HepG2 (cell line): ENCODE results near the gene CALML5. TPM values are rescaled to one million over a fixed set of nuclear protein-coding genes. Genes with fewer than 3 reads are reported as not detected.
A peak's percentile ranks its signal among the peaks of the same experiment; 100 is the strongest.

Experiments used
- ATAC-seq: fragments of 200-7000 bp; cut with Tn5 transposase; 3 replicates; pipeline ENCODE4 v1.9.1; 2020; ENCODE audit warnings: mild to moderate bottlenecking, moderate library complexity
- BruUV-seq: library from RNA; stranded (reverse); fragments of 400-500 nt; replicated peaks from 2 replicates; lab custom pipeline; 2021; lab: Mats Ljungman, UMichigan
- CTCF ChIA-PET: fragments of 300-600 bp; formaldehyde crosslinking; extraction: SDS; loops from one replicate; lab custom pipeline; 2021; ENCODE audit warnings: low total read pairs, inconsistent platforms, low intra/inter-chr PET ratio; lab: Yijun Ruan, JAX
- POLR2A ChIA-PET: fragments of 350-600 bp; sonication (Branson Sonifier 250); formaldehyde crosslinking; loops from one replicate; lab custom pipeline; 2020; ENCODE audit warnings: antibody characterized with exemption, inconsistent platforms; lab: Yijun Ruan, JAX
- DNase-seq: peaks from one replicate; pipeline ENCODE4 v3.0.0-alpha.2; 2015; ENCODE audit warnings: low spot score
- FAIRE-seq: peaks from 3 replicates; lab custom pipeline; 2011; peaks lifted over from hg19 to GRCh38; lab: Jason Lieb, UNC
- H2AFZ ChIP-seq: one replicate; pipeline ENCODE4 v1.6.1; 2011; ENCODE audit warnings: low read length, inconsistent platforms
- H3K27ac ChIP-seq: fragments of 300-600 bp; 3 replicates; pipeline ENCODE4 v1.8.0; 2011; ENCODE audit warnings: mixed run types, mild to moderate bottlenecking, mixed read lengths, low read length, inconsistent platforms; ENCODE audit not compliant: insufficient read depth; ENCODE audit errors: extremely low read length
- H3K27me3 ChIP-seq, 2 experiments: fragments of 200-600 bp in 1 of 2; 2 replicates in 1 of 2; 3 replicates in 1 of 2; pipeline versions ENCODE4 v1.6.0 to v1.8.0; 2011; ENCODE audit warnings: low read length in 2 of 2, mild to moderate bottlenecking in 2 of 2, moderate library complexity in 2 of 2, inconsistent platforms in 1 of 2; ENCODE audit not compliant: insufficient read depth in 2 of 2, control insufficient read depth in 1 of 2
- H3K36me3 ChIP-seq, 2 experiments: fragments of 200-600 bp in 1 of 2; replicated peaks in 1 of 2; 2 replicates in 1 of 2; 3 replicates in 1 of 2; pipeline versions ENCODE4 v1.5.1 to v1.8.0; 2011; ENCODE audit warnings: low read length in 2 of 2, inconsistent platforms in 1 of 2; ENCODE audit not compliant: insufficient read depth in 2 of 2, control insufficient read depth in 1 of 2
- H3K4me1 ChIP-seq: 2 replicates; pipeline ENCODE4 v1.5.1; 2012; ENCODE audit warnings: low read length, inconsistent platforms; ENCODE audit not compliant: insufficient read depth
- H3K4me2 ChIP-seq: 2 replicates; pipeline ENCODE4 v1.6.0; 2011; ENCODE audit warnings: low read depth, low read length, inconsistent platforms
- H3K4me3 ChIP-seq, 3 experiments: fragments of 200-600 bp in 1 of 3; sonication (generic), shearing (Covaris generic) in 1 of 3; replicated peaks in 1 of 3; 2 replicates each; pipeline ENCODE4 v1.5.1; 2011 to 2016; ENCODE audit warnings: low read length in 3 of 3, inconsistent platforms in 2 of 3, low read depth in 2 of 3, mild to moderate bottlenecking in 2 of 3, control low read depth in 1 of 3, mixed read lengths in 1 of 3; ENCODE audit not compliant: insufficient read depth in 1 of 3
- H3K79me2 ChIP-seq: one replicate; pipeline ENCODE4 v1.6.1; 2011; ENCODE audit warnings: low read length, inconsistent platforms; ENCODE audit not compliant: insufficient read depth
- H3K9ac ChIP-seq: 2 replicates; pipeline ENCODE4 v1.6.0; 2011; ENCODE audit warnings: mild to moderate bottlenecking, low read depth, low read length, inconsistent platforms; ENCODE audit not compliant: insufficient read depth
- H3K9me3 ChIP-seq: 2 replicates; pipeline ENCODE4 v1.5.1; 2012; ENCODE audit warnings: mild to moderate bottlenecking, low read length
- H4K20me1 ChIP-seq: 2 replicates; pipeline ENCODE4 v1.6.0; 2011; ENCODE audit warnings: inconsistent platforms, mild to moderate bottlenecking, low read length, moderate library complexity; ENCODE audit not compliant: insufficient read depth
- CEBPB ChIP-seq: IDR thresholded peaks from 2 replicates; pipeline ENCODE4 v1.6.1; 2011; ENCODE audit warnings: low read depth, low read length, improper control_type of control experiment, borderline replicate concordance
- CHCHD3 ChIP-seq: sonication (generic); formaldehyde crosslinking; IDR thresholded peaks from 2 replicates; pipeline ENCODE4 v1.8.0; 2022; ENCODE audit warnings: mild to moderate bottlenecking, missing genetic modification reagents, moderate library complexity
- ETV5 ChIP-seq: IDR thresholded peaks from 2 replicates; pipeline ENCODE4 v1.6.1; 2018; ENCODE audit warnings: missing biosample characterization, missing genetic modification reagents, inconsistent platforms, borderline replicate concordance
- HCFC1 ChIP-seq: fragments of 150-350 bp; IDR thresholded peaks from 2 replicates; pipeline ENCODE4 v1.6.1; 2014; ENCODE audit warnings: low read depth, low read length
- LCORL ChIP-seq, 2 experiments: fragments of 450-650 bp in 1 of 2; sonication (generic) in 1 of 2; formaldehyde crosslinking in 1 of 2; IDR thresholded peaks; 2 replicates each; pipeline versions ENCODE4 v1.5.0 to v1.6.1; 2017 to 2020; ENCODE audit warnings: antibody characterized with exemption in 1 of 2, missing genetic modification reagents in 1 of 2
- MAFG ChIP-seq: sonication (generic); formaldehyde crosslinking; IDR thresholded peaks from 2 replicates; pipeline ENCODE4 v1.5.1; 2020; ENCODE audit warnings: mild to moderate bottlenecking, missing genetic modification reagents
- PTBP1 ChIP-seq: fragments of 200-400 bp; formaldehyde crosslinking; IDR thresholded peaks from 2 replicates; pipeline ENCODE4 v1.6.1; 2018; ENCODE audit warnings: low read length, low read depth; ENCODE audit not compliant: poor library complexity, severe bottlenecking
- SIX1 ChIP-seq: sonication (generic); formaldehyde crosslinking; IDR thresholded peaks from 2 replicates; pipeline ENCODE4 v1.4.0; 2020; ENCODE audit warnings: missing genetic modification reagents, borderline replicate concordance
- SIX4 ChIP-seq: sonication (generic); formaldehyde crosslinking; IDR thresholded peaks from 2 replicates; pipeline ENCODE4 v1.4.0; 2020; ENCODE audit warnings: missing genetic modification reagents
- SNAPC5 ChIP-seq: sonication (generic); formaldehyde crosslinking; IDR thresholded peaks from 2 replicates; pipeline ENCODE4 v1.8.1; 2023; ENCODE audit warnings: mild to moderate bottlenecking, missing genetic modification reagents, borderline replicate concordance
- ZNF281 ChIP-seq: sonication (generic); formaldehyde crosslinking; IDR thresholded peaks from 2 replicates; pipeline ENCODE4 v1.4.0; 2020; ENCODE audit warnings: missing genetic modification reagents, borderline replicate concordance
- ZNF362 ChIP-seq: sonication (generic); formaldehyde crosslinking; IDR thresholded peaks from 2 replicates; pipeline ENCODE4 v1.4.0; 2020; ENCODE audit warnings: missing genetic modification reagents, mild to moderate bottlenecking, borderline replicate concordance
- ZNF674 ChIP-seq: sonication (generic); formaldehyde crosslinking; IDR thresholded peaks from 2 replicates; pipeline ENCODE4 v1.5.0; 2020; ENCODE audit warnings: low read depth, mild to moderate bottlenecking, missing genetic modification reagents
- ZNF747 ChIP-seq: sonication (generic); formaldehyde crosslinking; IDR thresholded peaks from 2 replicates; pipeline ENCODE4 v1.8.1; 2023; ENCODE audit warnings: missing genetic modification reagents, mild to moderate bottlenecking, borderline replicate concordance
- WGBS: methylation state at CpG from one replicate; pipeline ENCODE4 v1.1.6; 2017; ENCODE audit warnings: low lambda C conversion rate; 5-methylcytosine and 5-hydroxymethylcytosine counted together
- in situ Hi-C: cut with HindIII; loops from 2 replicates; pipeline ENCODE4 v1.10.0; 2017; ENCODE audit warnings: low pct_unique_long_range_greater_than_20kb; ENCODE audit not compliant: extremely low pct_ligation_motif_present
- intact Hi-C: fragments of 100-400 bp; cut with micrococcal nuclease; formaldehyde crosslinking; loops from one replicate; pipeline ENCODE4 v1.10.0; 2022; ENCODE audit not compliant: unreplicated experiment
- polyA plus RNA-seq, 8 experiments: library from polyadenylated mRNA; depleted of rRNA in 3 of 8; stranded (reverse) in 7 of 8; unstranded in 1 of 8; fragments of >200 nt; fragmentation: Illumina TruSeq in 4 of 8; extraction: Trizol in 4 of 8; gene quantifications; 2 replicates each; pipeline versions ENCODE4 v1.2.1 to v1.2.3, GENCODE V29; 2011 to 2016; ENCODE audit warnings: low read depth in 4 of 8, missing spikeins in 1 of 8, mixed read lengths in 1 of 8; ENCODE audit not compliant: insufficient read depth in 1 of 8
- total RNA-seq, 5 experiments: library from RNA; depleted of rRNA; stranded (reverse); fragments of >200 nt; fragmentation: Illumina TruSeq; extraction: Trizol; gene quantifications; 2 replicates each; pipeline ENCODE4 v1.2.3, GENCODE V29; 2016; ENCODE audit warnings: low read depth in 1 of 5

The CALML5 gene
- total and polyA plus RNA-seq, 2 of the 13 experiments (the other 11 are each of a cell fraction or from before 2014, with no cell fraction given) = not detected

GRCh38 chr10:5534880-5535856 is 35.8 kb upstream of the CALML5 start:
- no peak for ATAC-seq
- no peaks in the 10 kb centered on the region for H3K27me3 ChIP-seq
- peak overlapping the region; percentile 71 for H3K4me2 ChIP-seq
- peak overlapping the region; percentile 18; the same call in 1 of the 2 replicates for H3K9ac ChIP-seq
- no peaks in the 10 kb centered on the region for H4K20me1 ChIP-seq
- no peaks in the 10 kb centered on the region for H3K9me3 ChIP-seq
- peak; percentile 73 for DNase-seq
- CTCF ChIA-PET = no interaction called here
- POLR2A ChIA-PET = interaction anchor here (0.9 to 1.8 kb wide), 3 partner anchors 11 to 89 kb away, joined by 3 to 20 read pairs (median 7); no protein-coding TSS in a partner anchor
- intact Hi-C loops = loop anchor here (2.0 kb wide), 1 partner anchor 14 kb away; no protein-coding TSS in a partner anchor
- 57% methylated on average over 8 of the region's 8 CpGs for WGBS
- no peaks in the 10 kb centered on the region for H3K36me3 ChIP-seq
- H3K27ac ChIP-seq = peak overlapping the region; percentile 20
- H3K4me3 ChIP-seq = no peak overlapping the region
- BruUV-seq = no TSS peak
- peak; percentile 37 for FAIRE-seq
- in situ Hi-C loops = no loop called here
- H3K4me1 ChIP-seq = peaks cover 90% of the 10 kb centered on the region
- H2AFZ ChIP-seq = peak overlapping the region; percentile 74
- H3K79me2 ChIP-seq = no peaks in the 10 kb centered on the region
- TF ChIP-seq MAFG (CRISPR knock-in tag) (no peak), SIX4 (CRISPR knock-in tag) (peak; percentile 76; the same call in 1 of the 2 replicates), ZNF674 (CRISPR knock-in tag) (no peak), CHCHD3 (CRISPR knock-in tag) (no peak), ZNF747 (CRISPR knock-in tag) (no peak), HCFC1 (no peak), ZNF281 (CRISPR knock-in tag) (no peak), PTBP1 (peak; percentile 69), LCORL (IDR thresholded peaks at IDR 0.05) (no peak), LCORL (CRISPR knock-in tag; IDR thresholded peaks at IDR 0.05) (0 out of 2 replicates have a peak, but pooled peaks have one; percentile 18), ZNF362 (CRISPR knock-in tag) (peak; percentile 91), ETV5 (no peak), CEBPB (peak; percentile 69; the same call in 1 of the 2 replicates), SNAPC5 (CRISPR knock-in tag) (no peak), SIX1 (peak; percentile 77; the same call in 1 of the 2 replicates)
